ENCODE data around the gene FOXR1.

DNA sequence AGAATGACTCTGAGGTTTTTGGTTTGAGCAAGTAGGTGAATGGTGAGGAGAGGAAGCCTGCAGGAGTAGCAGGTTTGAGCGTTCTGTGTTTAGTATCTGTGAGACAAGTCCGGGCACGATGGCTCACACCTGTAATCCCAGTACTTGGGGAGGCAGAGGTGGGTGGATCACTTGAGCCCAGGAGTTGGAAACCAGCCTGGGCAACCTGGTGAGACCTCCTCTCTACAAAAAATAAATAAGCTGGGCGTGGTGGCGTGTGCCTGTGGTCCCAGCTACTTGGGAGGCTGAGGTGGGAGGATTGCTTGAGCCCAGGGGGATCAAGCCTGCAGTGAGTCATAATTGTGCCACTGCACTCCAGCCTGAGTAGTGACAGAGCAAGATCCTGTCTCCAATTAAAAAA lies 16.7 kb downstream of the FOXR1 start:
- TF ChIP-seq CTCF (IDR thresholded peaks at IDR 0.05; ENCODE audit: low read depth, low read length): no peak
- TF ChIP-seq MYC (IDR thresholded peaks at IDR 0.05; ENCODE audit: low read depth, low read length): no peak
- no peak for TF ChIP-seq POLR2A (IDR thresholded peaks at IDR 0.05; ENCODE audit: extremely low read depth, insufficient read length)
- TF ChIP-seq, protein P1, sequence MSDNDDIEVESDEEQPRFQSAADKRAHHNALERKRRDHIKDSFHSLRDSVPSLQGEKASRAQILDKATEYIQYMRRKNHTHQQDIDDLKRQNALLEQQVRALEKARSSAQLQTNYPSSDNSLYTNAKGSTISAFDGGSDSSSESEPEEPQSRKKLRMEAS (IDR thresholded peaks at IDR 0.05; ENCODE audit: low read depth, low read length): no peak
